ENCODE data around the gene AOC1. TPM values are rescaled to one million over a fixed set of nuclear protein-coding genes. Genes with fewer than 3 reads are reported as not detected.

Gene AOC1
- total RNA-seq, 2 donors from 2014 or later = 308 to 353 TPM

DNA sequence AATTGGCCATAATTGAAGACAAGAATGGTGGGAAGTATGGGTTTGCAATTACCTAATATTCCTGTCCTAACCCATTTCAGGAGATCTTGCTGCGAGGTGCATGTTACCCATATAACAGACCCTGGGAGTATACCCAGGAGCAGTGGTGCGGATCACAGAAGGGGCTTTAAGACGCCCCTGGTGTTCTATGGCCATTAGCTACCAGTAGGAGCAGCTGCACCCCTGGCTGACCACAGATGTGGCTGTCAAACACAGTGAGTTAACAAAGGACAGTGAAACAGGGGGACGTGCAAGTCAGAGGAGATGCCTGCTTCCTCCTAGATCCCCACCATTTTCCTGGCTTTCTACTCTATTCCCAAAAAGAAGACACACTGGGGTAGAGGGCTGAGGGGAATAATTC lies 25.2 kb downstream of the AOC1 start:
- DNase-seq = no peak
- Histone ChIP-seq H3K4me1 (no peaks in the 10 kb centered on the region), H3K27me3 (no peaks in the 10 kb centered on the region), H3K4me3 (no peak overlapping the region), H3K27ac (no peak overlapping the region), H3K9ac (ENCODE audit: low read depth in 2 of 2, low read length in 2 of 2) (peak overlapping the region in 1 of 2 donors; percentile 31), H3K36me3 (no peaks in the 10 kb centered on the region), H3K9me3 (no peaks in the 10 kb centered on the region)
- TF ChIP-seq CTCF (IDR thresholded peaks at IDR 0.05) = no peak
- intact Hi-C loops (cut with DNase I) = loop anchor here (5.0 kb wide), 1 partner anchor 95 kb away; no protein-coding TSS in a partner anchor

- Histone ChIP-seq H3K9ac (ENCODE audit: low read depth in 2 of 2, low read length in 2 of 2) (no peak overlapping the region), H3K9me3 (no peaks in the 10 kb centered on the region), H3K4me3 (no peak overlapping the region), H3K4me1 (no peaks in the 10 kb centered on the region), H3K27ac (no peak overlapping the region), H3K36me3 (no peaks in the 10 kb centered on the region), H3K27me3 (no peaks in the 10 kb centered on the region)
- DNase-seq = no peak
- no peak for TF ChIP-seq CTCF (IDR thresholded peaks at IDR 0.05)
- intact Hi-C loops (cut with DNase I) = loop anchor here (5.0 kb wide), 1 partner anchor 97 kb away; no protein-coding TSS in a partner anchor
Observed at GRCh38 chr7:150879345-150879744, 27.0 kb downstream of the AOC1 start.

DNA sequence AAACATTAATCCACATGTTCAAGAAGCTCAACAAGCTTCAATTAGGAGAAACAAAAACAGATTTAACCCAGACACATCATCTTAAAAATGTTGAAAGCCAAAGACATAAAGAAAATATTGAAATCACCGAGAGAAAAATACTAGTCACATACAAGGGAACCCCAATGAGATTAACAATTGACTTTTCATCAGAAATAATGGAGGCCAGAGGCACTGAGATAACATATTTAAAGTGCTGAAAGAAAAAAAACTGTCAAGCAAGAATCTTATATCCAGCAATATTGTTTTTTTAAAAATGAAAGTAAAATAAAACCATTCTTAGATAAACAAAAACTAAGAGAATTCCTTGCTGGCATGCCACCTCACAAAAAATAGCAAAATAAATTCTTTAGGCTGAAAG lies 28.9 kb downstream of the AOC1 start:
- Histone ChIP-seq H3K9ac (ENCODE audit: low read depth in 2 of 2, low read length in 2 of 2) (no peak overlapping the region), H3K36me3 (no peaks in the 10 kb centered on the region), H3K27ac (no peak overlapping the region), H3K4me1 (no peaks in the 10 kb centered on the region), H3K9me3 (no peaks in the 10 kb centered on the region), H3K4me3 (no peak overlapping the region), H3K27me3 (no peaks in the 10 kb centered on the region)
- no peak for TF ChIP-seq CTCF (IDR thresholded peaks at IDR 0.05)
- intact Hi-C loops (cut with DNase I) = no loop called here
- no peak for DNase-seq

DNA sequence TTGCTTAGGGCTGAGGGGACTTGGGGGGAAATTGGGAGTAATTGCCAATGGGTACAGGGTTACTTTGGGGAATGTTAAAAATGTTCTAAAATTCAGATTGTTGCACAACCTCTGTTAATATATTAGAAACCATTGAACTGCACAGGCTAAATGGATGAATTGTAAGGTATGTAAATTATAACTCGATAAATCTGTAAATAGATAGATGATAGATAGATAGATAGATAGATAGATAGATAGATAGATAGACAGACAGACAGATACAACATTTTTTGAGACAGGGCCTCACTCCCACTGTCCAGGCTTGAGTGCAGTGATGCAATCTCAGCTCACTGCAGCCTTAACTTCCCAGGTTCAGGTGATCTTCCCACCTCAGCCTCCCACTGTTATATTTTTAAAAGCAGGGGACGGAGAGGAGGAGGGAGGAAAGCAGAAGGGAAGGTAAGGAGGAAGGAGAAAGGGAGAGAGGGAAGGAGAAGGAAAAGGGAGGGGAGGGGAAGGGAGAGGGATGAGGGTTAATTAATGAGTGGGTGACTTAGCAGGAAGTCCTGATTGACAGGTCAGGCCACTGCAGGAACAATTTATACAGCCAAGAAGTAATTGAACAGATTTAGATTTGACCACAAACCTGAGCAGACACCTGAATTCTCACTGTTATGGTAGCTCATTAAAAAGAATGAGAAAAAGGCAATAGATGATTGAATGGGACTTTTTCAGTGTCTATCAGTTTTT lies 38.7 kb downstream of the AOC1 start:
- Histone ChIP-seq H3K27ac (no peak overlapping the region), H3K36me3 (no peaks in the 10 kb centered on the region), H3K4me1 (no peaks in the 10 kb centered on the region), H3K27me3 (no peaks in the 10 kb centered on the region), H3K9ac (ENCODE audit: low read depth in 2 of 2, low read length in 2 of 2) (no peak overlapping the region), H3K9me3 (no peaks in the 10 kb centered on the region), H3K4me3 (no peak overlapping the region)
- no peak for DNase-seq
- intact Hi-C loops (cut with DNase I) = no loop called here
- TF ChIP-seq CTCF (IDR thresholded peaks at IDR 0.05) = no peak

DNA sequence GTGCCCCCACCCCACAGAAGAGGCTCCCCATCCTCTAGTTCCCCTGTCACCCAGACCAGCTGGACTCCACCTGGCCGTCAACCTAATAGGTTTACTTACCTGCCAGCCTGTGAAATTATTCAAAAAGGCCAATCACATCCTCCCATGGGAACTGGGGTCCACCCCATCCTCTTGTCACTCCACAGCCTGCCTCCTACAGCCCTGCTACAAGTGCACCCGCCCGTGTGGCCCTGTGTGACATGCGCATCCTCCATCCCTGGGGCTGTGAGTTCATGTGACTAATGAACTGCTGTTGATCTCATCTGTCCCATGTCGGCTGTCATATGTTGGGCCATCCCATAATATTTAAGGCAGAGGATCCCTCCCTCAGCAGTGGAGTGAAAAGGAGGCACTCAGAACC lies 39.4 kb downstream of the AOC1 start:
- no peak for DNase-seq
- TF ChIP-seq CTCF (IDR thresholded peaks at IDR 0.05) = no peak
- intact Hi-C loops (cut with DNase I) = no loop called here
- Histone ChIP-seq H3K36me3 (no peaks in the 10 kb centered on the region), H3K27me3 (no peaks in the 10 kb centered on the region), H3K9ac (ENCODE audit: low read depth in 2 of 2, low read length in 2 of 2) (no peak overlapping the region), H3K4me1 (no peaks in the 10 kb centered on the region), H3K4me3 (no peak overlapping the region), H3K9me3 (no peaks in the 10 kb centered on the region), H3K27ac (no peak overlapping the region)
